ENCODE data around the gene PLEKHN1.

The PLEKHN1 gene

DNA sequence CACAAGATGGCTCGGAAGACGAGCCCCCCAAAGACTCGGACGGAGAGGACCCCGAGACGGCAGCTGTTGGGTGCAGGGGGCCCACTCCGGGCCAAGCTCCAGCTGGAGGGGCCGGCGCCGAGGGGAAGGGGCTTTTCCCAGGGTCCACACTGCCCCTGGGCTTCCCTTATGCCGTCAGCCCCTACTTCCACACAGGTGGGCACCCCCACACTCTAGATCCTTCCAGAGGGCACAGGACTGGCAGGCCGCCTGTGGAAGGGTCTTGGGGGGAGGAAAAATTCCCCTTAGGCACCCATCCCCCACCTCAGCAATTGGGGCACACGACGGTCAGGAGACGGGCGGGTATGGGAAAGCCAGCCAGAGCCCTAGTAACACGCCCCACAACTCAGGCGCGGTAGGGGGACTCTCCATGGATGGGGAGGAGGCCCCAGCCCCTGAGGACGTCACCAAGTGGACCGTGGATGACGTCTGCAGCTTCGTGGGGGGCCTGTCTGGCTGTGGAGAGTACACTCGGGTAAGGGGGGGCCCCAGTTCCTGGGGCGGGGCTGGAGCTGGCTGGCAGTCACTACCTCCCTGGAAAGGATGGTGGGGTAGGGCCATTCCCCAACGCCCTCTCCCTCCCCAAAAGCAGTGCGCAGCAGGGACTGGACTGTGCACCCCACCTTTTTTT, 23.3 kb upstream of the PLEKHN1 start (continued):
- TF ChIP-seq, protein P1, sequence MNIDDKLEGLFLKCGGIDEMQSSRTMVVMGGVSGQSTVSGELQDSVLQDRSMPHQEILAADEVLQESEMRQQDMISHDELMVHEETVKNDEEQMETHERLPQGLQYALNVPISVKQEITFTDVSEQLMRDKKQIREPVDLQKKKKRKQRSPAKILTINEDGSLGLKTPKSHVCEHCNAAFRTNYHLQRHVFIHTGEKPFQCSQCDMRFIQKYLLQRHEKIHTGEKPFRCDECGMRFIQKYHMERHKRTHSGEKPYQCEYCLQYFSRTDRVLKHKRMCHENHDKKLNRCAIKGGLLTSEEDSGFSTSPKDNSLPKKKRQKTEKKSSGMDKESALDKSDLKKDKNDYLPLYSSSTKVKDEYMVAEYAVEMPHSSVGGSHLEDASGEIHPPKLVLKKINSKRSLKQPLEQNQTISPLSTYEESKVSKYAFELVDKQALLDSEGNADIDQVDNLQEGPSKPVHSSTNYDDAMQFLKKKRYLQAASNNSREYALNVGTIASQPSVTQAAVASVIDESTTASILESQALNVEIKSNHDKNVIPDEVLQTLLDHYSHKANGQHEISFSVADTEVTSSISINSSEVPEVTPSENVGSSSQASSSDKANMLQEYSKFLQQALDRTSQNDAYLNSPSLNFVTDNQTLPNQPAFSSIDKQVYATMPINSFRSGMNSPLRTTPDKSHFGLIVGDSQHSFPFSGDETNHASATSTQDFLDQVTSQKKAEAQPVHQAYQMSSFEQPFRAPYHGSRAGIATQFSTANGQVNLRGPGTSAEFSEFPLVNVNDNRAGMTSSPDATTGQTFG (tag by site-specific recombination; IDR thresholded peaks at IDR 0.05; ENCODE audit: borderline replicate concordance) = no peak
- TF ChIP-seq, protein P2, sequence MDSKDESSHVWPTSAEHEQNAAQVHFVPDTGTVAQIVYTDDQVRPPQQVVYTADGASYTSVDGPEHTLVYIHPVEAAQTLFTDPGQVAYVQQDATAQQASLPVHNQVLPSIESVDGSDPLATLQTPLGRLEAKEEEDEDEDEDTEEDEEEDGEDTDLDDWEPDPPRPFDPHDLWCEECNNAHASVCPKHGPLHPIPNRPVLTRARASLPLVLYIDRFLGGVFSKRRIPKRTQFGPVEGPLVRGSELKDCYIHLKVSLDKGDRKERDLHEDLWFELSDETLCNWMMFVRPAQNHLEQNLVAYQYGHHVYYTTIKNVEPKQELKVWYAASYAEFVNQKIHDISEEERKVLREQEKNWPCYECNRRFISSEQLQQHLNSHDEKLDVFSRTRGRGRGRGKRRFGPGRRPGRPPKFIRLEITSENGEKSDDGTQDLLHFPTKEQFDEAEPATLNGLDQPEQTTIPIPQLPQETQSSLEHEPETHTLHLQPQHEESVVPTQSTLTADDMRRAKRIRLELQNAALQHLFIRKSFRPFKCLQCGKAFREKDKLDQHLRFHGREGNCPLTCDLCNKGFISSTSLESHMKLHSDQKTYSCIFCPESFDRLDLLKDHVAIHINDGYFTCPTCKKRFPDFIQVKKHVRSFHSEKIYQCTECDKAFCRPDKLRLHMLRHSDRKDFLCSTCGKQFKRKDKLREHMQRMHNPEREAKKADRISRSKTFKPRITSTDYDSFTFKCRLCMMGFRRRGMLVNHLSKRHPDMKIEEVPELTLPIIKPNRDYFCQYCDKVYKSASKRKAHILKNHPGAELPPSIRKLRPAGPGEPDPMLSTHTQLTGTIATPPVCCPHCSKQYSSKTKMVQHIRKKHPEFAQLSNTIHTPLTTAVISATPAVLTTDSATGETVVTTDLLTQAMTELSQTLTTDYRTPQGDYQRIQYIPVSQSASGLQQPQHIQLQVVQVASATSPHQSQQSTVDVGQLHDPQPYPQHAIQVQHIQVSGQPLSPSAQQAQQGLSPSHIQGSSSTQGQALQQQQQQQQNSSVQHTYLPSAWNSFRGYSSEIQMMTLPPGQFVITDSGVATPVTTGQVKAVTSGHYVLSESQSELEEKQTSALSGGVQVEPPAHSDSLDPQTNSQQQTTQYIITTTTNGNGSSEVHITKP (tag by site-specific recombination; IDR thresholded peaks at IDR 0.05) = peak; percentile 70
- TF ChIP-seq GFI1B (tag by site-specific recombination; IDR thresholded peaks at IDR 0.05) (no peak), ZNF211 (tag by site-specific recombination; IDR thresholded peaks at IDR 0.05; ENCODE audit: low read depth) (no peak), ZNF624 (tag by site-specific recombination; IDR thresholded peaks at IDR 0.05) (no peak), ZXDB (tag by site-specific recombination; IDR thresholded peaks at IDR 0.05) (peak; percentile 88), BCL11A (tag by site-specific recombination; IDR thresholded peaks at IDR 0.05; ENCODE audit: low read depth) (peak; percentile 100), WT1 (tag by site-specific recombination; IDR thresholded peaks at IDR 0.05) (peak; percentile 97), ZBTB48 (tag by site-specific recombination; IDR thresholded peaks at IDR 0.05) (peak; percentile 79), ZFP41 (tag by site-specific recombination; IDR thresholded peaks at IDR 0.05; ENCODE audit: borderline replicate concordance) (peak; percentile 54; the same call in 1 of the 2 replicates), ZEB2 (tag by site-specific recombination; IDR thresholded peaks at IDR 0.05) (peak; percentile 93), ZBTB7A (tag by site-specific recombination; IDR thresholded peaks at IDR 0.05; ENCODE audit: low read depth) (peak; percentile 94), ZIC2 (tag by site-specific recombination; IDR thresholded peaks at IDR 0.05) (peak; percentile 87), ZNF501 (tag by site-specific recombination; IDR thresholded peaks at IDR 0.05) (peak; percentile 73), ZNF629 (tag by site-specific recombination; IDR thresholded peaks at IDR 0.05) (peak; percentile 100), ZBTB21 (tag by site-specific recombination; IDR thresholded peaks at IDR 0.05) (peak; percentile 98), ZNF473 (tag by site-specific recombination; IDR thresholded peaks at IDR 0.05) (no peak), ZNF600 (tag by site-specific recombination; IDR thresholded peaks at IDR 0.05) (peak; percentile 71), ZNF521 (tag by site-specific recombination; IDR thresholded peaks at IDR 0.05) (no peak), ZNF560 (tag by site-specific recombination; IDR thresholded peaks at IDR 0.05; ENCODE audit: borderline replicate concordance) (no peak), ZNF777 (tag by site-specific recombination; IDR thresholded peaks at IDR 0.05; ENCODE audit: borderline replicate concordance) (no peak)
- TF ChIP-seq, protein P3, sequence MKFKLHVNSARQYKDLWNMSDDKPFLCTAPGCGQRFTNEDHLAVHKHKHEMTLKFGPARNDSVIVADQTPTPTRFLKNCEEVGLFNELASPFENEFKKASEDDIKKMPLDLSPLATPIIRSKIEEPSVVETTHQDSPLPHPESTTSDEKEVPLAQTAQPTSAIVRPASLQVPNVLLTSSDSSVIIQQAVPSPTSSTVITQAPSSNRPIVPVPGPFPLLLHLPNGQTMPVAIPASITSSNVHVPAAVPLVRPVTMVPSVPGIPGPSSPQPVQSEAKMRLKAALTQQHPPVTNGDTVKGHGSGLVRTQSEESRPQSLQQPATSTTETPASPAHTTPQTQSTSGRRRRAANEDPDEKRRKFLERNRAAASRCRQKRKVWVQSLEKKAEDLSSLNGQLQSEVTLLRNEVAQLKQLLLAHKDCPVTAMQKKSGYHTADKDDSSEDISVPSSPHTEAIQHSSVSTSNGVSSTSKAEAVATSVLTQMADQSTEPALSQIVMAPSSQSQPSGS (tag by site-specific recombination; IDR thresholded peaks at IDR 0.05; ENCODE audit: low read depth) = peak; percentile 93
- TF ChIP-seq, protein P4, sequence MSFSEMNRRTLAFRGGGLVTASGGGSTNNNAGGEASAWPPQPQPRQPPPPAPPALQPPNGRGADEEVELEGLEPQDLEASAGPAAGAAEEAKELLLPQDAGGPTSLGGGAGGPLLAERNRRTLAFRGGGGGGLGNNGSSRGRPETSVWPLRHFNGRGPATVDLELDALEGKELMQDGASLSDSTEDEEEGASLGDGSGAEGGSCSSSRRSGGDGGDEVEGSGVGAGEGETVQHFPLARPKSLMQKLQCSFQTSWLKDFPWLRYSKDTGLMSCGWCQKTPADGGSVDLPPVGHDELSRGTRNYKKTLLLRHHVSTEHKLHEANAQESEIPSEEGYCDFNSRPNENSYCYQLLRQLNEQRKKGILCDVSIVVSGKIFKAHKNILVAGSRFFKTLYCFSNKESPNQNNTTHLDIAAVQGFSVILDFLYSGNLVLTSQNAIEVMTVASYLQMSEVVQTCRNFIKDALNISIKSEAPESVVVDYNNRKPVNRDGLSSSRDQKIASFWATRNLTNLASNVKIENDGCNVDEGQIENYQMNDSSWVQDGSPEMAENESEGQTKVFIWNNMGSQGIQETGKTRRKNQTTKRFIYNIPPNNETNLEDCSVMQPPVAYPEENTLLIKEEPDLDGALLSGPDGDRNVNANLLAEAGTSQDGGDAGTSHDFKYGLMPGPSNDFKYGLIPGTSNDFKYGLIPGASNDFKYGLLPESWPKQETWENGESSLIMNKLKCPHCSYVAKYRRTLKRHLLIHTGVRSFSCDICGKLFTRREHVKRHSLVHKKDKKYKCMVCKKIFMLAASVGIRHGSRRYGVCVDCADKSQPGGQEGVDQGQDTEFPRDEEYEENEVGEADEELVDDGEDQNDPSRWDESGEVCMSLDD (tag by site-specific recombination; IDR thresholded peaks at IDR 0.05) = peak; percentile 89; the same call in 1 of the 2 replicates
- TF ChIP-seq, protein P5, sequence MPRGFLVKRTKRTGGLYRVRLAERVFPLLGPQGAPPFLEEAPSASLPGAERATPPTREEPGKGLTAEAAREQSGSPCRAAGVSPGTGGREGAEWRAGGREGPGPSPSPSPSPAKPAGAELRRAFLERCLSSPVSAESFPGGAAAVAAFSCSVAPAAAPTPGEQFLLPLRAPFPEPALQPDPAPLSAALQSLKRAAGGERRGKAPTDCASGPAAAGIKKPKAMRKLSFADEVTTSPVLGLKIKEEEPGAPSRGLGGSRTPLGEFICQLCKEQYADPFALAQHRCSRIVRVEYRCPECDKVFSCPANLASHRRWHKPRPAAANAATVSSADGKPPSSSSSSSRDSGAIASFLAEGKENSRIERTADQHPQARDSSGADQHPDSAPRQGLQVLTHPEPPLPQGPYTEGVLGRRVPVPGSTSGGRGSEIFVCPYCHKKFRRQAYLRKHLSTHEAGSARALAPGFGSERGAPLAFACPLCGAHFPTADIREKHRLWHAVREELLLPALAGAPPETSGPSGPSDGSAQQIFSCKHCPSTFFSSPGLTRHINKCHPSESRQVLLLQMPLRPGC (tag by site-specific recombination; IDR thresholded peaks at IDR 0.05) = peak; percentile 63; the same call in 1 of the 2 replicates

All from HEK293 (cell line).